Stimulated activated CD4-positive, alpha-beta T cell treated with anti-CD3 and anti-CD28 coated beads, Interleukin-4, amount 100 ng/mL, for 48 hours (primary cell): ENCODE measurements around the gene HDLBP.
"Not testable (repeated sequence)": the region's sequence is repeated elsewhere in the genome, so short reads cannot be mapped to it uniquely, and the experiment has no call there.

Experiments used
- DNase-seq, 2 donors: peaks; one replicate each; pipeline ENCODE4 v3.0.0-alpha.2; 2020; ENCODE audit warnings: low read depth in 2 of 2

HDLBP gene

GRCh38 chr2:241278306-241278705 lies 37.2 kb downstream of the HDLBP start:
- not testable (repeated sequence) for DNase-seq

GRCh38 chr2:241275910-241276309 lies 39.6 kb downstream of the HDLBP start:
- DNase-seq = no peak

- no peak for DNase-seq
Observed at GRCh38 chr2:241275504-241275903, 40.0 kb downstream of the HDLBP start.

DNA sequence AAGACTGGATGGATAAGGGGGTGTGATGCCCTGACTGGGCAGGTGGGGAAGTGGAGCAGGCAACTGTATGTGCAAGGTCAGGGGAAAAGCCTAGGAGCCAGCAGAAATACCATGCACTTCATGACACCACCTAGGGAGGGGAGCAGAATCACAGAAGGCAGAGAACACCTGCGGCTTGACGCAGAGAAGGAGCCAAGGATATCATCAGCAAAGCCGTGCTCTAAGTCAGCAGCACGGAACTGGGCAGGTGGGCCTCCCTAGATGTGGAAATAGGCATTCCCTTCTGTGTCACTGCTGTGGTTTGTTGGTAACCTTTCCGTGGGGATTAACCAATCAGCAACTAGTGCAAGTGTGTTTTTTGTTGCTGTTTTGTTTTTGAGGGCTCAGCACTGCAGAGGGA lies 41.3 kb downstream of the HDLBP start:
- no peak for DNase-seq

DNA sequence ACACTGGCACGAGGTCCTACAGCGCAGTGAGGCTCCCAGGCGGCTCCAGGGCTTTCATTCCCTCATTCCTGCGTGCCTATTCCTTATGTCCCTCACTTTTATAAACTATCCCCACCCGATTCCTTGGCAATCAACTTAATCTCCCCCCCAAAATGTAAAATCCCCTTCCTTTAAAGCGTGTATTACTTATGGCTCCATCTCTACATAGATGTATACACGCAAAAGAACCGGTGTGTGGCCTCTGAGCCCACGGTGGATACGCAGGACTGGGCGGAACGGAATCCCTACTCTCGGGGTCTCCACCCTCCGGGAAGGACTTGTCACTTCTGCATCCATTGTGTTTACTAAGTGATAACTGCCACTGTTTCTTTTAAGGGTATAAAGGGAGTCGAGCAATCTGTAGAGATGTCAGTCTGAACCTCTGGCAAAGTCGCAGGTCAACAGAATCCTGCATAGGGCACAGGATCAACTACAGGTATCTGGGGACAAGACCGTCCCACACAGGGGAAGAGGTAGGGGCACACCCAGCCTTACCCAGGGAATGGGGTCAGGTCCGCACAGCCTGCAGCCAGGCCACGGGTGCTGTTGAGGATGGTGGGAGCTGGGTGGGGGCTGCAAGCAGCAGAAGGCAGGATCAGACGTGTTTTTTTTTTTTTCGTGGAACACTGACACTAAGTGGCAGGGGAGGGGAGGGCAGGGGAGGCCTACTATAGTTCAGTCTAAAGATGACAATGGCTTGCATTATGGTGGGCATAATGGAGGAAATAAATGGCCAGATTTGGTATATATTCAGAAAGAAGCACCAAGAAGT lies 42.1 kb downstream of the HDLBP start:
- no peak for DNase-seq

- DNase-seq = peak; percentile 15 to 26
Observed at GRCh38 chr2:241272303-241273209, 42.9 kb downstream of the HDLBP start.

- peak; percentile 47 to 48 for DNase-seq
Observed at GRCh38 chr2:241271706-241272302, 43.7 kb downstream of the HDLBP start.

DNA sequence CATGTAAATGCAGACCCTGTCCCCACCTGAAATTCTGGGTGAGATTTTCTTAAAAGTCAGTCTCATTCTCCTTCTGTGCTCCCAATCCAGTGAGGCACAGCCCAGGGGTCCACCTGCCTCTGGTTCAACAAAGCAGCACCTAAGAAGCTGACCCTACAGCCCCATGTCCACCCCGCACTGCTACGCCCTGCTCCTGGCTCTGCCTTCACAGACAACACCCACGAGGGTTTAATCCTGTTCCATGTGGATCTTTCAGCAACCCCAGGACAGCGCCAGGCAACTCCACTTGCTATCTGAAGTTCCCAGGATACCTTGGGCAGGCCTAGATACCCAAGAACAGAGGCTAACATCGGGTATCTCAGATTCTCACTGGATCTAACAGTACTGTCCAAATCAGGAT lies 44.9 kb downstream of the HDLBP start:
- no peak for DNase-seq

GRCh38 chr2:241269707-241270520 lies 45.6 kb downstream of the HDLBP start:
- no peak for DNase-seq

GRCh38 chr2:241268716-241269445 lies 46.6 kb downstream of the HDLBP start:
- DNase-seq = no peak

- DNase-seq = no peak
Observed at GRCh38 chr2:241268306-241268705, 47.2 kb downstream of the HDLBP start.

DNA sequence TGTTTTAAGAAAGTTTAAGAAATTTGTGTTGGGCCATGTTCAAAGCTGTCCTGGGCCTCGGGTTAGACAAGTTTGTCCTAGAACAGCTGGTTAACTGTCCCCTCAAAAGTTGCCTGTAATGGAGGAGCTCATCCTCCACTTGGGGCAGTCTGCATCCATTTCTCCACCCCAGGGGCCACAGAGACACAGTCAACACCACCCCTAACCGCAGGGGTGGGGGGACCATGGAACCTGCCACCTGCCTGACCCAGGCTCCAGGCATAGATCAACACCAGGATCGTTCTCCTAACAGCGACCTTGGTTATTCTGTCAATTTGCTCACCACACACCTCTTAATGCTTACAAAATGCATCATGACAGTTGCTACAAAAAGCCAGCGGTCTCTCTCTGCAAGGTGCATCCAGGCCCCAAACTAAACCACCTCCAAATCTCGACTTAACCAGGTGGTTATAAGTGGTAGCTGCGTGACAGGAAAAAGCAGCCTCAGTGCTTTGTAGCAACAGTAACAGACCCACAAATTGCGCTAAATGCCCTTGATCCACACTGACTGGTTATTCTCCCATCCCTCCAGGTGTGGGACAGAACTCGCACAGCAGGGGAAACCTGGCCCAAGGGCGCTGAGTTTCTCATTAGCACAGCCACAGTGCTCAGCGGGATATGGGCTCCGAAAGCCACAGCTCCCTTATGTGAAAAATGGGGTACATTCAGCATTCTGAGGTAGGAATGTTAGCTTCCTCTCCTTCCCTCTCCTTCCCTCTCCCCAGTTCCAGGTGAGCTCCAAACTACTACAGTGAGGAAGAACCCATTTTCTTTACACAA lies 48.0 kb downstream of the HDLBP start:
- no peak for DNase-seq

- DNase-seq = no peak
Observed at GRCh38 chr2:241265506-241265905, 50.0 kb downstream of the HDLBP start.

DNA sequence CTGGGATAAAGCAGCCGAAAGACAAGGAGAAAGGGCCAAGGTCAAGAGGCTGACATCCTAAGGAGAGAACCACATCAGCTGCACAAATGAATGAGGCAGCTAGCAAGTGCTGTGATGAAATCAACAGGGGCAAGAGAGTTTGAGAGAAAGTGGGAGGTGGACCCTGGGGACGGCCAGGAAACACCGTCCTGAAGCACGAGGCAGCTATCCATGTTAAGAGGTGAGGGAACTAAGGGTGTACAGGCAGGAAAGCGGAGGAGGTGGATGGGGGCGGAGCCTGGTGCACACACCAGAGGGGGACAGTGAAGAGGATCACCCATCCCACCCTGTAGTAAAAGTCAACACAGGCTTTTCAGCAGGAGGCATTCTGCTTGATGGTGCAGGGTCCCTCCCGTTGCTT lies 52.4 kb downstream of the HDLBP start:
- DNase-seq = no peak

- no peak for DNase-seq
Observed at GRCh38 chr2:241261628-241262027, 53.8 kb downstream of the HDLBP start.

- no peak for DNase-seq
Observed at GRCh38 chr2:241260911-241261310, 54.6 kb downstream of the HDLBP start.

- DNase-seq = no peak
Observed at GRCh38 chr2:241258505-241259280, 56.8 kb downstream of the HDLBP start.

DNA sequence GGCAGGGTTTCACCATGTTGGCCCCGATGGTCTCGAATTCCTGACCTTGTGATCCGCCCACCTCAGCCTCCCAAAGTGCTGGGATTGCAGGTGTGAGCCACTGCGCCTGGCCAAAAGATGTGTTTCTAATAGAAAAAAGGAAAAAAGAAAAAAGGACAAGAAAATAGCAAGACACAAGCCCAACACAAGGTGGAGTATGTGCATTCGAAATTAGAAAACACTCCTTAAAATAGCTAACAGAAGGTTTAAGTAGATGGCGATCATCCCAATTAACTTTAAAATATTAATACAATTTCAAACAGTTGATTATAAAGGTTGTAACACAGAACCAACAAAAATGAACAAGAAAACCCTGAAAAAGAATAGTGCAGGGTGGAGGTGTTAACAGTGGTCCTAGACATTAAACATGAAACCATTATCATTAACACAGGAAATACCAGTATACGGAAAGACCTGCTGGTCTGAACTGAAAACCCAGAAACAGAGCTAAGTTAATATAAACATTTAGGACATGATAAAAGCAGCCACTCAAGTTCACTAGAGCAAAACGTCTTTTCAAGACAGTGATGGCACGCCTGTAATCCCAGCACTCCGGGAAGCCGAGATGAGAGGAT lies 57.9 kb downstream of the HDLBP start:
- no peak for DNase-seq

DNA sequence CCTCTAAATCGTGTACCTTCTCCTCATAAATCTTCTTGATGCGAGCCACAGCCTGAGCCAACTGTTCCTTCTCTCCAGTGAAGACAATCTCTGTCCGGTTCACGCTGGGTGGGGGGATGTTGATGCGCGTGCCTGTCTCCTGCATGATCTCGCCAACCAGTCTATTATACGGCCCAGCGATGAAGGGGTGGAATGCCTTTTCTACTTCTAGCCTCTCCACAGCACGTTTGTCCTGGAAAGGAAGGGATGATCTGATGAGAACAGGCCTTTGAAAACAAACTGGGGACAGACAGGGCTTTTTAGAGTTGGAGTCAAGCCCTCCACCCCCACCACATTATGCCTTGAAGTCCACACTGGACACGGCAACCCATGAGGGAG lies 59.3 kb downstream of the HDLBP start:
- no peak for DNase-seq
